Amniotic stem cell (primary cell): Measurements from ENCODE around the gene CLIC1.

Experiments used
- DNase-seq: peaks from one replicate; lab custom pipeline; 2025; lab: John Stamatoyannopoulos, UW

Gene CLIC1

DNA sequence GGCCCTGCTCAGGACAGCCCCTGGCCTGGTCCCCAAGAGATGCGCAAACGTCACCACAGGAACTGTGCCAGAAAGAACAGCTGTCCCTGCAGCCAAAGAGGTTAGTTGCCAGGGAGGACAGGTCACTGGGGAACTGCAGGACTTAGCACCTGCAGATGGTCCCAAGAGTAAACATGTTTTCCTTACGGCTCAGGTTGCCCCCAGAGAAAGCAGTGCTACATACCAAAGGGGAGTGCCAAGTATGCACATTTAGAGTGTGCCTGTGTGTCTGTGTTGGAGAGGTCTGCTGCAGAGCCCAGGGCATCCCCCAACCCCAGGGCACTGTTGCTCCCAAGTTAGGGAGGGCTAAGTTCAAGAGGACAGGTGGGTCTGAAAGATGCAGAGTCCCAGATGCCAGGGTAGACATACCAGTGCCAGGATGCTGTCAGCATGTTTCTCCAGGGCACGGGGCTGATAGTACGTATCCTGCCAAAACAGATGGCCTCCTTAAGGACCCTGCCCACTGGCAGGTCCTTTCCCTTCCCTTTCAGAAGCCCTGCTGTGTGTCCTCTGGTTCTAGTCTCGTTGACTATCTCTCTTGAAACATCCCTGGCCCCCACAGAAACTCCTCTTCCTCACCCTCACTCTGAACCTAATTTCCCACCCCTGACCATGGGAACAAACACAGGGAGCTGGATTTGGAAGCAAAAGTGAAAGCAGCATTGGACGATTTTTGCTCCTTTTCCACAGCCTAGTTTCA, 34.5 kb downstream of the CLIC1 start:
- no peak for DNase-seq

DNA sequence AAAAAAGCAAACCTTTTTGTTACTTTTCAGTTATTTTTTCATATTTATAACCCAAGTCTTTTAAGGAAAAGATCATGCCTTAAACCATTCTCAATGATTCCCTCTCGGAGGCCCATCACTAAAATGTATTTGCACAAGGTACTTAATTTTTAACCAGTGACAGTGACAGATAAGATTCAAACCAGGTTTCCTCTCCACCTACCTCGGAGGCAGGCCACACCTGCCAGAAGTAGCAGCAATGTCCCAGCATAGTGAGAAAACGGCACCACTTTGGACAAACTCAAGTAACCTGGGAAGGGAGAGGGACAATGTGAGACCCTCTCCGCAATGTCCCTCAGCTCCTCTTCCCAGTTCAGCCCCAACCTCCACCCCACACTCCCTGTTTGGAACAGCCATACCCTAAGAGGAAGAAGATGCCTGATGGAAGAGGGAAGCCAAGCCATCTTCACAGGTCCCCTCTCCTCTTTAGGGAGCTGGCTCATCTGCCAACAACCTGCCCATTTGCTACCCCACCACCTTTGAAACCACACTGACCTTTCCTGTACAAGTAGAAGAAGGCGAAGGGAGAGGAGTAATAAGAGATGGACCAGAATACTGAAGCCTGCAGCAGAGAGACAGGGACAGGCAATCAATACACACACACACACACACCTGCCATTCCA, 35.5 kb downstream of the CLIC1 start:
- no peak for DNase-seq

- DNase-seq: no peak
Observed at GRCh38 chr6:31697555-31697954, 38.8 kb downstream of the CLIC1 start.

DNA sequence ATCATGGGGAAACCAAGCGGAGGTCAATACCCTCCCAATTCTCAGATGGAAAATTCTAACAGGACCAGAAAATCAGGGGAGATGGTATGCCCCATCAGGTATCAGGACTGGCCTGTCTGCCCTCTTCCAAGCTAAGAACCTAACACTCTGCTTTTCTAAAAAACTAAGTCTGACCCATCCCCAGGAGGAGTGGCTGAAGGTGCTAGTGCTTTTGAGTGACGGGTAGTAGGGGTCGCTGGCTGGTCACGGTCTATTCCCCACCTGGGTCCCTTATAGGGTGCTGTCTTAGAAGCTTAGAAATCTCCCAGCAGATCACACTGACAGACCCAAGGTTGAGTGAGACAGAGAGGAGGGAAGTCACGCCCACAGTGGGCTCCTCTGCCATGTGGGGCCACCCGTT, 42.8 kb downstream of the CLIC1 start:
- DNase-seq: no peak

DNA sequence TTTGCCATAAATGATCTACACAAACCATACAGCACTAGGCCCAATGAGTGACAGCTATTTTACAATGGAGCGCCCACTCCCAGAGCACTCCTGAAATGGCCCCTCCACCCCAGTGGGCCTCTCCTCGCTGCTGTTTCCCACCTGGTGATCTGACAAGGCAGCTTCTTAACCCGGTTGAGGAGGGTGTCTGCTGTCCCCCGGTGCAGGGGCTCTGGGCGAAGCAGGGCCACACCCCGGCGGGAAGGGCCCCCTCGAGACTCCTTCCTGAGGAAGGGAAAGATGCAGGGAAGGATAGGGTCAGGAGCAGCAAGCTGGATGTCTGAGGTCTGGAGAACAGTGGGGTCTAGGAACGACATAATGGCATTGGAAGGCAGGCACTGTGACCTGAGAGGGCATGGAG, 43.4 kb downstream of the CLIC1 start:
- DNase-seq: no peak

- no peak for DNase-seq
Observed at GRCh38 chr6:31692353-31692752, 44.0 kb downstream of the CLIC1 start.

- DNase-seq: no peak
Observed at GRCh38 chr6:31691564-31692108, 44.7 kb downstream of the CLIC1 start.

DNA sequence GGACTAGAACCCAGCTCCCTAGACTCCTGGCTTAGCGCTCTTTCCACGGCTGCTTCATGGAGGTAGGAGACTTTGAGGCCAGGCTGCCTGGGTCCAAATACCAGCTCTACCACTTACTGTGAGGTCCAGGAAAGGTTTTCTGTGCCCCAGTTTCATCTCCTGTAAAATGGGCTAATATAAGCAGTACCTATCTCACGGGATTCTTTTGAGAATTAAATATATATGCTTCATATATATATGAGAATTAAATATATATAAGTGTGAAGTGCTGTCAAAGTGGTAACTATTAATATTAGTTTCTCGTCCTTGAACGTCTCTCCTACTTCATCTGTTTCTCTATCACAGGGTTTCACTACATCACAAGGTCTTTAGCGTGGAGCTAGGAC, 45.3 kb downstream of the CLIC1 start:
- DNase-seq: no peak

DNA sequence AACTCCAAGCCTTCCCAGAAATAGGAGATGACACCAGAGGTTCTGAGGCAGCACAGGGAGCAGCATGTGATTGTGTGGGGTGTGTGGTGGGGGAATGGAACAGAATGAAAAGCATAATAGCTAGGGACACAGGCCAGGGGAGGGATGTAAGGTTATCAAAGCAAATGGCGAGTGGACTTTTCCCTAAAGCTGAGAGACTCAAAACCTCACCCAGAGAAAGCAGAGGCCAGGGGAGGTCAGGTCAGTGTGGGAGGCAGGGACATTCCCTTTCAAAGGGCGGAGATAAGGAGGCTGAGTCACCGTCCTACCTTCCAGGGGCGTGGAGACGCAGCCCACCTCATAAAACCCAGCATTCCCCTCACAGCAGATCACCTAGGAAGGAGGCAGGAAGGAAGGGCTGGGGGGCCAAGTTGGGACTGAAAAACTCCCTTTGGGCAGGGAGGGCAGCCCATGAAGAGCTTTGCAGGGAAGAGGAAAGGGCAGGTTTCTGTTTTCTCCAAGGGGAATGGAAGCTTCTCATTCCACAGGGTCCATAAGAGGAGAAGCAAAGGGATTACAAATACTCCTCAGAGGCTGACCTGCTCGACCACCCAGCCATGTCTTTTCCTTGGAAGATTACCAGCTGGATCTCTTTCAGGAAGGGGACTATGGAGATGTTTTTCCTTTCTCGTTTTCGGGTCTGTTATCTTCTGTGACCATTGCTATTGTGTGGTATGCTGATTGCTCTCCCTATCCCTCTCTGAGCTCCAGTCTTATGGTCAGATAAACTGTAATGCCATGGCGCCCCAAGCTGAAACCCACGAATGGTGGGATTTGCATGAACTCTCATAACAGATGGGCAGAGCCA, 45.9 kb downstream of the CLIC1 start:
- no peak for DNase-seq

DNA sequence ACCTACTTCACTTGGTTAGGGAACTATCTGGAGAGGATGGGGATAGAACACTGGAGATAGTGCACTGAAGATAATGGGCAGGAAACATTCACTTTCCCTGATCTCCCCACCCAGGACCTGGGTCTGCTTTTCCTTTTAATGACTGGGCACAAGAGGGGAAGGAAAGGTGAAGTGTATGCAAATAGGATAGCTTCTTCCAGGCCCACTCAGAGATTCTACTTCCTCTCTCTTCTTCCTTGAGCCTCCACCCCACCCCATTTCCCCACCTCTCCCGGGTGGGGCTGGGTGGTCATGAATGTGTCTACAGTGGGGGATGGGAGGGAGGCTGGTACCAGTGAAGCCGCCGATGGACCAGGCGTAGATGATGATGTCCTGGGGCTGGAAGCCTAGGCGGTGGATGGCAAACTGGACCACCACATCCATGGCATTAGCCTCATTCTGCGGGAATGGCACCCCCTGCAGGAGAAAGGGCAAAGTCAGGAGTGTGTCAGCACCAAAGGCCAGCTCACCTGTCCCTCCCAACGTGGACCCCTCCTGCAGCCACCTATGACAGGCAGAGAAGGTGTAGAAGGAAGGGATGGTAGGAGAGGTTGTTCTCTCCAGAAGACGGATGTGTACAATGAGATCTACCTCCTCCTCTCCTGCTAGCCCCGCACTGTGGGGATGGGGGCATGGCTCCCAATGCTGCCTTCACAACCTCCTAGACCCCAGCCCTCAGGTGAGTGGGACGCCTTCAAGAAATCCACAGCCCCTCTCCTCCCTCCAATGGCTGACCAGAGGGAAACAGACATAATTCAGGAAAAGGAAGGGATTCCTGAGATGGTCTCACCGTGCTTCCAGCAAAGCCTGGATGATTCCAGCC, 46.9 kb downstream of the CLIC1 start:
- no peak for DNase-seq

- no peak for DNase-seq
Observed at GRCh38 chr6:31687860-31688693, 48.3 kb downstream of the CLIC1 start.

GRCh38 chr6:31687321-31687720, 49.0 kb downstream of the CLIC1 start:
- DNase-seq: no peak

DNA sequence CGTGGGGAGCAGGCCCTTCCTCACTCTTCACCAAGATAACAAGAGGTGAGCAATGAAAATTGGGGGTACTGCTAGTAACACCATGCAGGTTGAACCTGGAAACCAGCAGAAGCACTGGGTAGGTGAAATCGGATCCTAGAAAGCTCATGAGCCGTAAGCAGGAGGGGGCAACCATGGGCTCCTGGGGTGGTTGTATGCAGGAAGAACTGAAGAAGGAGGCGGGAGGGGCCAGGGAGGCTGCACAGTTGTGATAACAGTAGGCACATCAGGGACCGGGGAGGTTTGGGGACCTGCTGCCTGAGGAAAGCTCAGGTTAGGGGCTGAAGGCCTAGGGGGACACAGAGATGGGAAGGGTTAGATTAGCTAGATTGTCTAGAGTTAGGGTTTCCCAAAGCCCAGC, 49.8 kb downstream of the CLIC1 start:
- DNase-seq: no peak

DNA sequence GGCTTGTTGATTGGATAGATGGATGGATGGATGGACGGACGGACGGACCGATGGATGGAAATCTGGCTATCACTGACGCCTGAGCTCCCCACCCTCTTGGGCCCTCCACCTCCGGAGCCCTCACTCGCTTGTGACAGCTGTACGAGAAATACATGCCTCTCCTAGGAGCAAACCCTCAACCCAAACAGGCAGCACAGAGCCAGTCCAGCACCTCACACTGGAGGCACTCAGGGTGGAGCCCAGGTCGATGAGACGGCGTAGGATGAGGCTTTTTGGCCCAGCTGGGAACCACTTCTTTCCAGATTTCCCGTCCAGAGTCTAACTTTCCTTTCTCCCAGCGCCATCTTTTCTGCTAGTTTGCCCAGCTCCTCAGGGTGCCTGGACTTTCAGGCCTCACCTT, 52.7 kb downstream of the CLIC1 start:
- no peak for DNase-seq

GRCh38 chr6:31681135-31681671, 55.1 kb downstream of the CLIC1 start:
- no peak for DNase-seq
